PFSK-1 (cell line): Measurements from ENCODE around the gene CEP68.

Experiments used
- FOXP2 ChIP-seq: optimal IDR thresholded peaks from 2 replicates; pipeline ENCODE3; 2011; ENCODE audit warnings: borderline replicate concordance, control low read depth, inconsistent platforms; ENCODE audit not compliant: insufficient read depth; ENCODE audit errors: extremely low read length, extremely low read depth
- POLR2AphosphoS5 ChIP-seq: IDR thresholded peaks from 2 replicates; pipeline ENCODE4 v1.6.1; 2012; ENCODE audit warnings: low read depth, mild to moderate bottlenecking, control low read depth, low read length, moderate library complexity
- REST ChIP-seq, 2 experiments: IDR thresholded peaks; 2 replicates each; pipeline versions ENCODE4 v1.6.1 to v1.8.0; 2011 to 2012; ENCODE audit warnings: low read depth in 2 of 2, low read length in 2 of 2, control low read depth in 1 of 2, inconsistent platforms in 1 of 2, mild to moderate bottlenecking in 1 of 2, moderate library complexity in 1 of 2; ENCODE audit not compliant: insufficient read depth in 1 of 2
- SIN3A ChIP-seq: IDR thresholded peaks from 2 replicates; pipeline ENCODE4 v1.6.1; 2012; ENCODE audit warnings: mild to moderate bottlenecking, low read length, moderate library complexity, borderline replicate concordance; ENCODE audit not compliant: insufficient read depth
- TAF1 ChIP-seq: IDR thresholded peaks from 2 replicates; pipeline ENCODE4 v1.6.1; 2012; ENCODE audit warnings: low read length, control low read depth, borderline replicate concordance; ENCODE audit not compliant: insufficient read depth

The CEP68 gene

GRCh38 chr2:65026704-65027464 lies 29.3 kb upstream of the CEP68 start:
- no peak for TF ChIP-seq POLR2AphosphoS5
- TF ChIP-seq TAF1: no peak

GRCh38 chr2:65027616-65028244 lies 28.5 kb upstream of the CEP68 start:
- no peak for TF ChIP-seq TAF1
- no peak for TF ChIP-seq POLR2AphosphoS5
- no peak for TF ChIP-seq REST (IDR thresholded peaks at IDR 0.05; ENCODE audit: insufficient read depth in 1 of 2, low read depth in 2 of 2, low read length in 2 of 2)
- TF ChIP-seq SIN3A: no peak
- TF ChIP-seq FOXP2: no peak

- TF ChIP-seq TAF1 (no peak), POLR2AphosphoS5 (no peak), REST (IDR thresholded peaks at IDR 0.05; ENCODE audit: insufficient read depth in 1 of 2, low read depth in 2 of 2, low read length in 2 of 2) (no peak), SIN3A (no peak), FOXP2 (no peak)
These were observed 25.5 kb upstream of the CEP68 start for GRCh38 chr2:65030476-65031332.

GRCh38 chr2:65031341-65032018 lies 24.7 kb upstream of the CEP68 start:
- no peak for TF ChIP-seq SIN3A
- TF ChIP-seq FOXP2: no peak
- TF ChIP-seq POLR2AphosphoS5: no peak
- no peak for TF ChIP-seq TAF1

- no peak for TF ChIP-seq FOXP2
These were observed 23.9 kb upstream of the CEP68 start for GRCh38 chr2:65032019-65032975.

- TF ChIP-seq FOXP2 (no peak), SIN3A (no peak), REST (IDR thresholded peaks at IDR 0.05; ENCODE audit: insufficient read depth in 1 of 2, low read depth in 2 of 2, low read length in 2 of 2) (no peak), TAF1 (no peak), POLR2AphosphoS5 (no peak)
These were observed 23.0 kb upstream of the CEP68 start for GRCh38 chr2:65033178-65033577.
